ENCODE data around the gene GAB3.
A peak's percentile ranks its signal among the peaks of the same experiment; 100 is the strongest.
"Not testable (repeated sequence)": the region's sequence is repeated elsewhere in the genome, so short reads cannot be mapped to it uniquely, and the experiment has no call there.

GAB3 gene

GRCh38 chrX:154698630-154699248, 52.1 kb downstream of the GAB3 start:
- H3K4me3 ChIP-seq (ENCODE audit: low read depth, low read length), result no peak overlapping the region
- DNase-seq (ENCODE audit: low read depth, low spot score), result no peak
- in situ Hi-C loops (cut with HindIII; ENCODE audit: low sequenced_read_pairs), result no loop called here
- TF ChIP-seq CTCF (IDR thresholded peaks at IDR 0.05; ENCODE audit: low read depth, low read length), result no peak

- TF ChIP-seq CTCF (IDR thresholded peaks at IDR 0.05; ENCODE audit: low read depth, low read length), result no peak
- no peak for DNase-seq (ENCODE audit: low read depth, low spot score)
- H3K4me3 ChIP-seq (ENCODE audit: low read depth, low read length), result no peak overlapping the region
- in situ Hi-C loops (cut with HindIII; ENCODE audit: low sequenced_read_pairs), result no loop called here
These were observed 54.2 kb downstream of the GAB3 start for GRCh38 chrX:154696676-154697045.

GRCh38 chrX:154695911-154696675, 54.8 kb downstream of the GAB3 start:
- DNase-seq (ENCODE audit: low read depth, low spot score), result peak; percentile 61
- no peak overlapping the region for H3K4me3 ChIP-seq (ENCODE audit: low read depth, low read length)
- in situ Hi-C loops (cut with HindIII; ENCODE audit: low sequenced_read_pairs), result no loop called here
- no peak for TF ChIP-seq CTCF (IDR thresholded peaks at IDR 0.05; ENCODE audit: low read depth, low read length)

- H3K4me3 ChIP-seq (ENCODE audit: low read depth, low read length), result no peak overlapping the region
- no peak for DNase-seq (ENCODE audit: low read depth, low spot score)
- in situ Hi-C loops (cut with HindIII; ENCODE audit: low sequenced_read_pairs), result no loop called here
- no peak for TF ChIP-seq CTCF (IDR thresholded peaks at IDR 0.05; ENCODE audit: low read depth, low read length)
These were observed 57.5 kb downstream of the GAB3 start for GRCh38 chrX:154693394-154693793.

- in situ Hi-C loops (cut with HindIII; ENCODE audit: low sequenced_read_pairs); DNase-seq (ENCODE audit: low read depth, low spot score); H3K4me3 ChIP-seq (ENCODE audit: low read depth, low read length): not testable (repeated sequence)
These were observed 60.4 kb downstream of the GAB3 start for GRCh38 chrX:154690438-154690837.

GRCh38 chrX:154672084-154672483, 78.8 kb downstream of the GAB3 start:
- DNase-seq (ENCODE audit: low read depth, low spot score); H3K4me3 ChIP-seq (ENCODE audit: low read depth, low read length); in situ Hi-C loops (cut with HindIII; ENCODE audit: low sequenced_read_pairs): not testable (repeated sequence)

GRCh38 chrX:154670848-154671247, 80.0 kb downstream of the GAB3 start:
- DNase-seq (ENCODE audit: low read depth, low spot score); H3K4me3 ChIP-seq (ENCODE audit: low read depth, low read length); in situ Hi-C loops (cut with HindIII; ENCODE audit: low sequenced_read_pairs): not testable (repeated sequence)

- H3K4me3 ChIP-seq (ENCODE audit: low read depth, low read length), result no peak overlapping the region
- no peak for DNase-seq (ENCODE audit: low read depth, low spot score)
- no peak for TF ChIP-seq CTCF (IDR thresholded peaks at IDR 0.05; ENCODE audit: low read depth, low read length)
- in situ Hi-C loops (cut with HindIII; ENCODE audit: low sequenced_read_pairs), result no loop called here
These were observed 89.0 kb downstream of the GAB3 start for GRCh38 chrX:154661899-154662298.

Measured in astrocyte of the spinal cord (primary cell).